RWPE2 (cell line): ENCODE measurements around the gene LCN1.

ENCODE experiments used
- ATAC-seq: fragments of 200-7000 bp; cut with Tn5 transposase; 3 replicates; pipeline ENCODE4 v1.9.1; 2021; ENCODE audit warnings: low read depth
- DNase-seq: peaks from one replicate; pipeline ENCODE4 v3.0.0-alpha.2; 2020; ENCODE audit warnings: low spot score
- H3K27ac ChIP-seq: fragments of 450-650 bp; 2 replicates; pipeline ENCODE4 v1.5.1; 2017; ENCODE audit warnings: mild to moderate bottlenecking; ENCODE audit not compliant: poor library complexity, severe bottlenecking
- H3K27me3 ChIP-seq: fragments of 250-450 bp; sonication (Bioruptor Pico); 2 replicates; pipeline ENCODE4 v1.5.1; 2021; ENCODE audit warnings: mild to moderate bottlenecking, moderate library complexity; ENCODE audit not compliant: insufficient read depth, poor library complexity, severe bottlenecking
- H3K36me3 ChIP-seq: fragments of 250-450 bp; sonication (Bioruptor Pico); 2 replicates; pipeline ENCODE4 v1.5.1; 2020; ENCODE audit warnings: low read depth, mild to moderate bottlenecking, moderate library complexity
- H3K4me1 ChIP-seq: fragments of 250-450 bp; sonication (Bioruptor Pico); 2 replicates; pipeline ENCODE4 v1.5.1; 2021; ENCODE audit warnings: mild to moderate bottlenecking, moderate library complexity; ENCODE audit not compliant: insufficient read depth, poor library complexity, severe bottlenecking
- H3K4me3 ChIP-seq: fragments of 250-450 bp; sonication (Bioruptor Pico); 2 replicates; pipeline ENCODE4 v1.5.1; 2021; ENCODE audit warnings: mild to moderate bottlenecking, moderate library complexity; ENCODE audit not compliant: severe bottlenecking
- H3K9me3 ChIP-seq: fragments of 250-450 bp; sonication (Bioruptor Pico); 2 replicates; pipeline ENCODE4 v1.5.1; 2021; ENCODE audit warnings: mild to moderate bottlenecking, moderate library complexity; ENCODE audit not compliant: severe bottlenecking
- TF ChIP-seq, protein P1 (sequence below): fragments of 450-650 bp; IDR thresholded peaks from one replicate; pipeline ENCODE4 v1.5.1; 2017; ENCODE audit warnings: mild to moderate bottlenecking, moderate library complexity; ENCODE audit not compliant: poor library complexity, severe bottlenecking

Gene LCN1

DNA sequence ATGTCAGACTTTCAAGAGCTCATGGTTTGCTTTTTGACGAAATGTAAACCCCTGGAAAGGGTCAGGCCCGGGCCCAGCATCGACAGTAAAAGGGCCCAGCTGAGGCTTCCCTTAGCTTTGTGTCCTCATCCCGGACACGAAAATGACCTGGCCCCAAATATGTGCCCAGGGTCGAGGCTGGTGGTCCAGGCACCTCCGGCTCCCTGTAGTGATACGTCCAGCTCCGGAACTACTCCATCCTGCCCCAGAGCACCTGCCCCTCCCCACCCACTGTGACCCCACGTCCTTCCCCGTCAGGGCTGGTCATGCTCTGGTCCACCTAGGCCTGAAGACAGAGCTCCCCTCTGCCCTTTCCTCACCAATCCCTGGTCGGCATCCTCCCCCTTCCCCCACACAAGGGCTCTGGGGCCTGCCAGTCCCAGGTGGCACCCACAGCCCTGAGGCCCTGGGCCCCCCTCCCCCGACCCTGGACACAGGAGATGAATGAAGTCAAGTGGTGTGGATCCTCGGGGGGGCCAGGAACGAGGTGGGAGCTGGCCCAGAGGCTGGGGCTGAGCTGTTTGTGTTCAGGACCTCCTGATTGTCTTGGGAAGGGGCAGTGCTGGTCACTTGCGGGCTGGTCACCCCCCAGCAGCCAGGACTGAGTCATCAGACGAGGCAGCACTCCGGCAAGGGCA lies 30.9 kb downstream of the LCN1 start:
- TF ChIP-seq, protein P1, sequence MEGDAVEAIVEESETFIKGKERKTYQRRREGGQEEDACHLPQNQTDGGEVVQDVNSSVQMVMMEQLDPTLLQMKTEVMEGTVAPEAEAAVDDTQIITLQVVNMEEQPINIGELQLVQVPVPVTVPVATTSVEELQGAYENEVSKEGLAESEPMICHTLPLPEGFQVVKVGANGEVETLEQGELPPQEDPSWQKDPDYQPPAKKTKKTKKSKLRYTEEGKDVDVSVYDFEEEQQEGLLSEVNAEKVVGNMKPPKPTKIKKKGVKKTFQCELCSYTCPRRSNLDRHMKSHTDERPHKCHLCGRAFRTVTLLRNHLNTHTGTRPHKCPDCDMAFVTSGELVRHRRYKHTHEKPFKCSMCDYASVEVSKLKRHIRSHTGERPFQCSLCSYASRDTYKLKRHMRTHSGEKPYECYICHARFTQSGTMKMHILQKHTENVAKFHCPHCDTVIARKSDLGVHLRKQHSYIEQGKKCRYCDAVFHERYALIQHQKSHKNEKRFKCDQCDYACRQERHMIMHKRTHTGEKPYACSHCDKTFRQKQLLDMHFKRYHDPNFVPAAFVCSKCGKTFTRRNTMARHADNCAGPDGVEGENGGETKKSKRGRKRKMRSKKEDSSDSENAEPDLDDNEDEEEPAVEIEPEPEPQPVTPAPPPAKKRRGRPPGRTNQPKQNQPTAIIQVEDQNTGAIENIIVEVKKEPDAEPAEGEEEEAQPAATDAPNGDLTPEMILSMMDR: no peak
- Histone ChIP-seq H3K4me3 (no peak overlapping the region), H3K4me1 (no peaks in the 10 kb centered on the region), H3K27me3 (no peaks in the 10 kb centered on the region), H3K27ac (no peak overlapping the region), H3K36me3 (no peaks in the 10 kb centered on the region), H3K9me3 (no peaks in the 10 kb centered on the region)
- DNase-seq: no peak
- ATAC-seq: no peak

GRCh38 chr9:135552698-135553171 lies 31.5 kb downstream of the LCN1 start:
- no peaks in the 10 kb centered on the region for H3K27me3 ChIP-seq
- DNase-seq: no peak
- no peak overlapping the region for H3K4me3 ChIP-seq
- H3K9me3 ChIP-seq: no peaks in the 10 kb centered on the region
- no peak for ATAC-seq
- no peak overlapping the region for H3K27ac ChIP-seq
- TF ChIP-seq, protein P1: no peak
- H3K4me1 ChIP-seq: no peaks in the 10 kb centered on the region
- H3K36me3 ChIP-seq: no peaks in the 10 kb centered on the region

GRCh38 chr9:135554718-135555117 lies 33.5 kb downstream of the LCN1 start:
- H3K27me3 ChIP-seq: no peaks in the 10 kb centered on the region
- H3K4me1 ChIP-seq: no peaks in the 10 kb centered on the region
- ATAC-seq: no peak
- no peak for DNase-seq
- H3K27ac ChIP-seq: no peak overlapping the region
- H3K9me3 ChIP-seq: no peaks in the 10 kb centered on the region
- H3K4me3 ChIP-seq: no peak overlapping the region
- H3K36me3 ChIP-seq: no peaks in the 10 kb centered on the region
- TF ChIP-seq, protein P1: no peak

DNA sequence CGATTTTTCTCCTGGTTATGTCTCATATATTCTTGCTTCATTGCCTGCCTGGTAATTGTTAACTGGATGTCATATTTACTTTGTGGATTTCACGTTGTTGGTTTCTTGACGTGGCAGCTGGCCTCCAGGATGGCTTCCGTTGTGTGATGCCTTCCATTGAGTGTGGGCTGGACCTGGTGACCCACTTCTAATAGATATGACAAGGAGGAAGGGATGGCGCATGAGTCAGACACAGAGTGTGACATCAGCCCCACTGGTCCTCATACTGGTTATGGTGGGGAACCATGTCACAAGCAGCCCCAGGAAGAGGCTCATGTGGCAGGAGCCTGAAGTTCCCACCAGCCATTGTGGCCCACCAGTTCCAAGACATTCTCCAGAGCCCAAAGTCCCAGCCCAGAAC lies 34.0 kb downstream of the LCN1 start:
- Histone ChIP-seq H3K9me3 (no peaks in the 10 kb centered on the region), H3K4me1 (no peaks in the 10 kb centered on the region), H3K4me3 (no peak overlapping the region), H3K27me3 (no peaks in the 10 kb centered on the region), H3K27ac (no peak overlapping the region), H3K36me3 (no peaks in the 10 kb centered on the region)
- DNase-seq: no peak
- TF ChIP-seq, protein P1: no peak
- ATAC-seq: no peak

DNA sequence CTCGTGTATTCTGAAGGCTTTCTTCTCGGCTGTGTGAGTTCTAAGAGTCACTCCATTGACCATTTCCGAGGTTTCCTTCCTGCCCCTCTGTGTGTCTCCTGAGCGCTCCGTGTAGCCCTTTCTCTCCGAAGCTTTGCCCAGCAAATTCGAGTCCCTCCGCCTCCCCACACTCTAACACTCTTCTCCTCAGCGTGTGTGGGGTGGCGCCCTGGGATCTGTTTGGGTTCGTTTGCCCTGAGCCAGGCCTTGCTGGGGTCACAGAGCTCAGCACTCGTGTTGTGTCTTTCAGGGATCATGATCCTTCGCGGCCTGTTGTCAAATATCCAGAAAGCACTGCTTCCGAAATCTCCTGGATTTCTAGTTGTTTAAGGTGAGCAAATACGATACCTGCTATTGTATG lies 34.7 kb downstream of the LCN1 start:
- no peak overlapping the region for H3K27ac ChIP-seq
- ATAC-seq: no peak
- no peaks in the 10 kb centered on the region for H3K9me3 ChIP-seq
- H3K36me3 ChIP-seq: no peaks in the 10 kb centered on the region
- DNase-seq: no peak
- no peak overlapping the region for H3K4me3 ChIP-seq
- no peaks in the 10 kb centered on the region for H3K27me3 ChIP-seq
- TF ChIP-seq, protein P1: no peak
- H3K4me1 ChIP-seq: no peaks in the 10 kb centered on the region
